Ishikawa (cell line): Measurements from ENCODE around the gene HLCS.

Experiments
- CEBPB ChIP-seq: IDR thresholded peaks from 2 replicates; pipeline ENCODE4 v1.6.1; 2012
- CREB1 ChIP-seq: IDR thresholded peaks from 2 replicates; pipeline ENCODE4 v1.6.1; 2012; ENCODE audit warnings: low read depth
- EP300 ChIP-seq: IDR thresholded peaks from 2 replicates; pipeline ENCODE4 v1.6.1; 2012; ENCODE audit warnings: borderline replicate concordance
- MAX ChIP-seq: IDR thresholded peaks from 2 replicates; pipeline ENCODE4 v1.6.1; 2012
- NFIC ChIP-seq: IDR thresholded peaks from 2 replicates; pipeline ENCODE4 v1.6.1; 2012
- TEAD4 ChIP-seq: IDR thresholded peaks from 2 replicates; pipeline ENCODE4 v1.6.1; 2012
- YY1 ChIP-seq: IDR thresholded peaks from 2 replicates; pipeline ENCODE4 v1.6.1; 2012; ENCODE audit warnings: low read depth

- TF ChIP-seq MAX (no peak), NFIC (no peak), EP300 (no peak), YY1 (no peak), TEAD4 (no peak), CEBPB (no peak), CREB1 (no peak)
These were observed 261.4 kb downstream of the HLCS start for GRCh38 chr21:36704958-36705678.
